Mesendoderm (in vitro differentiated cells): ENCODE results near the gene C3orf38.
A peak's percentile ranks its signal among the peaks of the same experiment; 100 is the strongest.

Experiments
- DNase-seq: peaks from one replicate; pipeline ENCODE4 v3.0.0; 2013
- H2AK5ac ChIP-seq: 2 replicates; pipeline ENCODE4 v1.6.1; 2013; ENCODE audit warnings: low read length, inconsistent platforms
- H2BK120ac ChIP-seq: 2 replicates; pipeline ENCODE4 v1.6.1; 2013; ENCODE audit warnings: low read depth, mild to moderate bottlenecking, low read length, moderate library complexity, mixed read lengths
- H2BK15ac ChIP-seq: replicated peaks from 2 replicates; pipeline ENCODE4 v1.6.1; 2013; ENCODE audit warnings: low read depth, mild to moderate bottlenecking, moderate library complexity
- H2BK5ac ChIP-seq: 2 replicates; pipeline ENCODE4 v1.6.1; 2013; ENCODE audit warnings: low read length, inconsistent platforms
- H3K18ac ChIP-seq: 2 replicates; pipeline ENCODE4 v1.6.1; 2013; ENCODE audit warnings: mild to moderate bottlenecking, low read length, mixed read lengths
- H3K23ac ChIP-seq: one replicate; pipeline ENCODE4 v1.6.1; 2013; ENCODE audit warnings: low read length
- H3K27ac ChIP-seq: 2 replicates; pipeline ENCODE4 v1.5.1; 2013; ENCODE audit warnings: low read depth, mild to moderate bottlenecking, inconsistent platforms, low read length, moderate library complexity
- H3K27me3 ChIP-seq: 2 replicates; pipeline ENCODE4 v1.6.1; 2013; ENCODE audit warnings: low read length, control low read depth, mild to moderate bottlenecking, inconsistent platforms; ENCODE audit not compliant: insufficient read depth, poor library complexity
- H3K36me3 ChIP-seq: 2 replicates; pipeline ENCODE4 v1.6.1; 2013; ENCODE audit warnings: low read length, inconsistent platforms; ENCODE audit not compliant: control insufficient read depth, insufficient read depth
- H3K4ac ChIP-seq: one replicate; pipeline ENCODE4 v1.6.1; 2013; ENCODE audit warnings: low read depth, mild to moderate bottlenecking, low read length, moderate library complexity
- H3K4me1 ChIP-seq: 2 replicates; pipeline ENCODE4 v1.6.1; 2013; ENCODE audit warnings: low read depth, low read length, inconsistent platforms; ENCODE audit not compliant: control insufficient read depth
- H3K4me2 ChIP-seq: 2 replicates; pipeline ENCODE4 v1.6.1; 2013; ENCODE audit warnings: low read length
- H3K4me3 ChIP-seq: 2 replicates; pipeline ENCODE4 v1.5.1; 2013; ENCODE audit warnings: mild to moderate bottlenecking, low read length
- H3K56ac ChIP-seq: one replicate; pipeline ENCODE4 v1.6.1; 2013; ENCODE audit warnings: low read length
- H3K79me1 ChIP-seq: 2 replicates; pipeline ENCODE4 v1.6.1; 2013; ENCODE audit warnings: low read length, inconsistent platforms
- H3K79me2 ChIP-seq: 2 replicates; pipeline ENCODE4 v1.6.1; 2013; ENCODE audit warnings: mild to moderate bottlenecking, low read length; ENCODE audit not compliant: control insufficient read depth, insufficient read depth
- H3K9ac ChIP-seq: 2 replicates; pipeline ENCODE4 v1.6.1; 2013; ENCODE audit warnings: low read length, inconsistent platforms
- H4K5ac ChIP-seq: one replicate; pipeline ENCODE4 v1.6.1; 2013; ENCODE audit warnings: low read length
- H4K8ac ChIP-seq: one replicate; pipeline ENCODE4 v1.6.1; 2013; ENCODE audit warnings: low read depth, mild to moderate bottlenecking, control low read depth, low read length, moderate library complexity
- WGBS: extraction: QIAGEN DNeasy Blood & Tissue Kit; methylation state at CpG from one replicate; pipeline ENCODE4 v1.1.7; 2013; ENCODE audit warnings: low lambda C conversion rate, missing lambda C conversion rate; ENCODE audit not compliant: insufficient coverage; ENCODE audit errors: extremely low coverage; 5-methylcytosine and 5-hydroxymethylcytosine counted together

Gene C3orf38

GRCh38 chr3:88189361-88189810 lies 39.6 kb downstream of the C3orf38 start:
- H3K4me1 ChIP-seq, result no peaks in the 10 kb centered on the region
- DNase-seq, result no peak
- no peak overlapping the region for H3K23ac ChIP-seq
- WGBS, result no CpG with 5 or more reads among the region's 11 CpGs
- H3K4me3 ChIP-seq, result no peak overlapping the region
- no peak overlapping the region for H2BK5ac ChIP-seq
- H3K4ac ChIP-seq, result no peak overlapping the region
- no peak overlapping the region for H3K56ac ChIP-seq
- H3K36me3 ChIP-seq, result no peaks in the 10 kb centered on the region
- no peak overlapping the region for H3K18ac ChIP-seq
- H3K79me1 ChIP-seq, result no peaks in the 10 kb centered on the region
- no peak overlapping the region for H2AK5ac ChIP-seq
- no peaks in the 10 kb centered on the region for H3K79me2 ChIP-seq
- H3K27ac ChIP-seq, result no peak overlapping the region
- no peaks in the 10 kb centered on the region for H3K27me3 ChIP-seq
- H2BK120ac ChIP-seq, result no peak overlapping the region
- H4K8ac ChIP-seq, result no peak overlapping the region
- H3K4me2 ChIP-seq, result no peak overlapping the region
- no peak overlapping the region for H2BK15ac ChIP-seq
- H3K9ac ChIP-seq, result no peak overlapping the region
- no peak overlapping the region for H4K5ac ChIP-seq

GRCh38 chr3:88191872-88192409 lies 42.2 kb downstream of the C3orf38 start:
- Histone ChIP-seq H2AK5ac (no peak overlapping the region), H3K27ac (no peak overlapping the region), H4K5ac (no peak overlapping the region), H3K36me3 (no peaks in the 10 kb centered on the region), H3K4me3 (no peak overlapping the region), H3K4me2 (no peak overlapping the region), H3K27me3 (no peaks in the 10 kb centered on the region), H3K9ac (no peak overlapping the region), H3K79me1 (no peaks in the 10 kb centered on the region), H3K79me2 (no peaks in the 10 kb centered on the region), H2BK5ac (no peak overlapping the region), H3K23ac (no peak overlapping the region), H2BK15ac (no peak overlapping the region), H3K4me1 (no peaks in the 10 kb centered on the region), H4K8ac (no peak overlapping the region), H3K4ac (no peak overlapping the region), H2BK120ac (no peak overlapping the region), H3K56ac (no peak overlapping the region), H3K18ac (no peak overlapping the region)
- WGBS, result no CpG with 5 or more reads among the region's 4 CpGs
- DNase-seq, result no peak

- H3K36me3 ChIP-seq, result no peaks in the 10 kb centered on the region
- H3K9ac ChIP-seq, result no peak overlapping the region
- H4K5ac ChIP-seq, result no peak overlapping the region
- WGBS, result no CpG with 5 or more reads among the region's 3 CpGs
- H3K4me1 ChIP-seq, result no peaks in the 10 kb centered on the region
- H3K4me2 ChIP-seq, result no peak overlapping the region
- H4K8ac ChIP-seq, result no peak overlapping the region
- H3K4me3 ChIP-seq, result no peak overlapping the region
- no peak overlapping the region for H2BK15ac ChIP-seq
- no peak overlapping the region for H3K18ac ChIP-seq
- H2AK5ac ChIP-seq, result no peak overlapping the region
- no peak overlapping the region for H3K23ac ChIP-seq
- no peak overlapping the region for H3K56ac ChIP-seq
- no peak overlapping the region for H2BK120ac ChIP-seq
- no peaks in the 10 kb centered on the region for H3K79me1 ChIP-seq
- no peak overlapping the region for H2BK5ac ChIP-seq
- no peak for DNase-seq
- H3K4ac ChIP-seq, result no peak overlapping the region
- H3K27ac ChIP-seq, result no peak overlapping the region
- H3K27me3 ChIP-seq, result no peaks in the 10 kb centered on the region
- no peaks in the 10 kb centered on the region for H3K79me2 ChIP-seq
Observed at GRCh38 chr3:88192631-88193030, 42.9 kb downstream of the C3orf38 start.

GRCh38 chr3:88195951-88196434 lies 46.2 kb downstream of the C3orf38 start:
- no peaks in the 10 kb centered on the region for H3K27me3 ChIP-seq
- H3K56ac ChIP-seq, result no peak overlapping the region
- no peak overlapping the region for H2BK5ac ChIP-seq
- no CpG with 5 or more reads among the region's 2 CpGs for WGBS
- no peaks in the 10 kb centered on the region for H3K79me1 ChIP-seq
- H3K4me1 ChIP-seq, result no peaks in the 10 kb centered on the region
- no peak overlapping the region for H3K4ac ChIP-seq
- DNase-seq, result peak; percentile 40
- H3K4me2 ChIP-seq, result no peak overlapping the region
- no peak overlapping the region for H3K9ac ChIP-seq
- no peak overlapping the region for H2BK15ac ChIP-seq
- no peak overlapping the region for H3K4me3 ChIP-seq
- no peaks in the 10 kb centered on the region for H3K79me2 ChIP-seq
- H3K23ac ChIP-seq, result no peak overlapping the region
- H4K8ac ChIP-seq, result no peak overlapping the region
- H3K27ac ChIP-seq, result no peak overlapping the region
- H3K18ac ChIP-seq, result no peak overlapping the region
- no peak overlapping the region for H2BK120ac ChIP-seq
- no peak overlapping the region for H2AK5ac ChIP-seq
- no peak overlapping the region for H4K5ac ChIP-seq
- H3K36me3 ChIP-seq, result no peaks in the 10 kb centered on the region

- no peak overlapping the region for H4K8ac ChIP-seq
- H3K4me1 ChIP-seq, result no peaks in the 10 kb centered on the region
- H2AK5ac ChIP-seq, result no peak overlapping the region
- H3K27ac ChIP-seq, result no peak overlapping the region
- no peaks in the 10 kb centered on the region for H3K36me3 ChIP-seq
- H2BK15ac ChIP-seq, result no peak overlapping the region
- no peak overlapping the region for H3K23ac ChIP-seq
- no peaks in the 10 kb centered on the region for H3K79me1 ChIP-seq
- no peak overlapping the region for H2BK5ac ChIP-seq
- no peak overlapping the region for H2BK120ac ChIP-seq
- H3K27me3 ChIP-seq, result no peaks in the 10 kb centered on the region
- no peak overlapping the region for H3K4me3 ChIP-seq
- H3K4ac ChIP-seq, result no peak overlapping the region
- DNase-seq, result no peak
- H4K5ac ChIP-seq, result no peak overlapping the region
- H3K18ac ChIP-seq, result no peak overlapping the region
- no peaks in the 10 kb centered on the region for H3K79me2 ChIP-seq
- no CpG with 5 or more reads among the region's 1 CpG for WGBS
- H3K9ac ChIP-seq, result no peak overlapping the region
- no peak overlapping the region for H3K4me2 ChIP-seq
- no peak overlapping the region for H3K56ac ChIP-seq
Observed at GRCh38 chr3:88198121-88198520, 48.4 kb downstream of the C3orf38 start.

GRCh38 chr3:88203642-88204055 lies 53.9 kb downstream of the C3orf38 start:
- H3K56ac ChIP-seq, result no peak overlapping the region
- DNase-seq, result peak; percentile 68
- no CpG with 5 or more reads among the region's 5 CpGs for WGBS

More at GRCh38 chr3:88203642-88204055, 53.9 kb downstream of the C3orf38 start:
- no peak overlapping the region for H2BK5ac ChIP-seq
- no peaks in the 10 kb centered on the region for H3K27me3 ChIP-seq
- H3K79me1 ChIP-seq, result no peaks in the 10 kb centered on the region
- no peak overlapping the region for H2BK120ac ChIP-seq
- H4K5ac ChIP-seq, result no peak overlapping the region
- no peaks in the 10 kb centered on the region for H3K36me3 ChIP-seq
- no peak overlapping the region for H3K4me3 ChIP-seq
- no peak overlapping the region for H3K9ac ChIP-seq
- no peaks in the 10 kb centered on the region for H3K4me1 ChIP-seq
- no peak overlapping the region for H3K27ac ChIP-seq
- no peak overlapping the region for H3K23ac ChIP-seq
- no peak overlapping the region for H2AK5ac ChIP-seq
- no peak overlapping the region for H3K4ac ChIP-seq
- no peak overlapping the region for H3K4me2 ChIP-seq
- no peak overlapping the region for H2BK15ac ChIP-seq
- no peak overlapping the region for H4K8ac ChIP-seq
- H3K18ac ChIP-seq, result no peak overlapping the region
- no peaks in the 10 kb centered on the region for H3K79me2 ChIP-seq
